KOPT-K1 (cell line): ENCODE data around the gene OR7C1.

Experiments
- H3K27ac ChIP-seq: fragments of 200-600 bp; sonication (generic); 2 replicates; pipeline ENCODE4 v1.5.1; 2016; ENCODE audit warnings: antibody characterized with exemption, mild to moderate bottlenecking, low read depth, low read length; ENCODE audit not compliant: poor library complexity, severe bottlenecking
- H3K36me3 ChIP-seq: fragments of 200-600 bp; sonication (generic); 2 replicates; pipeline ENCODE4 v1.5.1; 2017; ENCODE audit warnings: antibody characterized with exemption, mild to moderate bottlenecking, low read length, moderate library complexity; ENCODE audit not compliant: insufficient read depth
- H3K9me3 ChIP-seq: fragments of 200-600 bp; sonication (generic); 2 replicates; pipeline ENCODE4 v1.5.1; 2017; ENCODE audit warnings: antibody characterized with exemption, low read length, mild to moderate bottlenecking; ENCODE audit not compliant: insufficient read depth, poor library complexity, severe bottlenecking

OR7C1 gene

DNA sequence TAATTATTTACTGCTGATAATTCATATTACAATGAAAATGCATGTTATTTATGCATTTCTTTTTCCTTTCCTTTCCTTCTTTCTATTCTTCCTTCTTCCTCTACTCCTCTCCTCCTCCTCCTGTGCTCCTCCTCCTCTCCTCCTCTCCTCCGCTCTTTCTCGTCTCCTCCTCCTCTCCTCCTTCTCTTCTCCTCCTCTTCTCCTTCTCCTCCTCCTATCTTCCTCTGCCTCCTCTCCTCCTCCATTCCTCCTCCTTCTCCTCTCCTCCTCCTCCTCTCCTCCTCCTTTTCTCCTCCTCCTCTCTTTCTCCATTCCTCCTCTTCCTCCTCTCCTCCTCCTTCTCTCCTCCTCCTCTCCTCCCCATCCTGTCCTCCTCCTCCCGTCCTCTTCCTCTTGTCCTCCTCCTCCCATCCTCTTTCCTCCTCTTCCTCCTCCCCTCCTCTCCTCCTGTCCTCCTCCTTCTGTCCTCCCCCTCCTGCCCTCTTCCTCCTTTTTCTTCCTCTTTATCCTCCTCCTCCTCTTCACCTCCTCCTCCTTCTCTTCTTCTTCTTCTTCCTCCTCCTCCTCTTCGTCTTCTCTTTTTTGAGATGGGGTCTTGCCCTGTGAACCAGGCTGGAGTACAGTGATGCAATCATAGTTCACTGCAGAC, 71.4 kb downstream of the OR7C1 start:
- Histone ChIP-seq H3K9me3 (no peaks in the 10 kb centered on the region), H3K27ac (no peak overlapping the region), H3K36me3 (no peaks in the 10 kb centered on the region)

DNA sequence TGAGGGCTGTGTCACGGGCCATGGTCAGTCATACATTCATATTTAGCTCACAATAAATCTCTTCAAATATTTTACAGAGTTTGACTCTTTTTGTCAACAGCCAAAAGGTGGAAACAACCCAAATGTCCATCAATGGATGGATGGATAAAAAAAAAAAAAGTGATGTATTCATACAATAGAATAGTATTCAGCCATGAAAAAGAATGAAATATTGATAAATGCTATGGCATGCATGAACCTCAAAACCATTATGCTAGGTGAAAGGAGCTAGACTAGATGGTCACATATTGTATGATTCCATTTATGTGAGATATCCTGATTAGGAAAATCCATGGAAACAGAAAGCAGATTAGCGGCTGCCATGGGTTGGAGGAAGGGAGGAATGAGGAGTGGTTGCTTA, 72.9 kb downstream of the OR7C1 start:
- Histone ChIP-seq H3K9me3 (no peaks in the 10 kb centered on the region), H3K36me3 (no peaks in the 10 kb centered on the region), H3K27ac (no peak overlapping the region)

DNA sequence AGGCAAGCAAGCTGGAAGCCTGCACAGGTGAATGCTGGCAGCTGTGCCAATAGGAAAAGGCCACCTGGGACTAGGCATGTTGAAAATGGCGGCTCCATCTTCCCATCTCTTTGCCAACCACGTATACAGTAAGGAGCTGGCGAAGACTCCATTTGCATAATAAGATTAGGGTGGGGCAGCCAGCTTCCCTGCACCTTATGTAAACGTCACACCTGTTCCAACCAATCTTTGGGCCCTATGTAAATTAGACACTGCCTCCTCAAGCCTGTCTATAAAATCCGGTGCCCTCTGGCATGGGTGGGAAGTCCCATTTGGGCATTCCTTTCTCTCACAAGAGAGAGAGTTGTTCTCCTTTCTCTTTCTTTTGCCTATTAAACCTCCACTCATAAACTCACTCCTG, 73.4 kb downstream of the OR7C1 start:
- H3K9me3 ChIP-seq, result no peaks in the 10 kb centered on the region
- no peak overlapping the region for H3K27ac ChIP-seq
- no peaks in the 10 kb centered on the region for H3K36me3 ChIP-seq

DNA sequence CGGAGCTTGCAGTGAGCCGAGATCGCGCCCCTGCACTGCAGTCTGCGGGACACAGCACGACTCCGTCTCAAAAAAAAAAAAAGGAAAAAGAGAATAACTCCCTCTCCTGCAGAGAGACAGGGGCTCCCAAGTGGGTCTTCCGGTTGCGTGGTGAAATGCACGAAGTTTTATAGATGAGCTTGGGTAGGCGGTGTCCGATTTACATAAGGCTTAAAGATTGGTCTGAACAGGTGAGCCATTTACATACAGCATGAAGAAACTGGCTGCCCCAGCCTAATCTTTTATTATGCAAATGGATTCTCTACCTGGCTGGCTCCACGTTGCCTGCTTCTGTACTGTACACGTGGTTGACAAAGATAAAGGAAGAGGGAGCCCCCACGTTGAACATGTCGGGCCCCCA, 76.2 kb downstream of the OR7C1 start:
- Histone ChIP-seq H3K36me3 (no peaks in the 10 kb centered on the region), H3K27ac (no peak overlapping the region), H3K9me3 (no peaks in the 10 kb centered on the region)

GRCh38 chr19:14748601-14749000, 86.4 kb downstream of the OR7C1 start:
- H3K36me3 ChIP-seq, result no peaks in the 10 kb centered on the region
- no peak overlapping the region for H3K27ac ChIP-seq
- H3K9me3 ChIP-seq, result no peaks in the 10 kb centered on the region
